GM18526 (cell line): ENCODE measurements around the gene SHOC1.

Experiments
- POLR2A ChIP-seq: IDR thresholded peaks from 3 replicates; pipeline ENCODE4 v1.6.1; 2011; ENCODE audit not compliant: insufficient read length; ENCODE audit errors: extremely low read depth

The SHOC1 gene

GRCh38 chr9:111762556-111762955, 32.2 kb downstream of the SHOC1 start:
- TF ChIP-seq POLR2A: no peak

- TF ChIP-seq POLR2A: no peak
Observed at GRCh38 chr9:111759762-111760639, 34.7 kb downstream of the SHOC1 start.

GRCh38 chr9:111754800-111755199, 39.9 kb downstream of the SHOC1 start:
- TF ChIP-seq POLR2A: no peak

GRCh38 chr9:111752455-111752854, 42.3 kb downstream of the SHOC1 start:
- no peak for TF ChIP-seq POLR2A
